DOHH2 (cell line): ENCODE data around the gene TAB3.
"Not testable (repeated sequence)": the region's sequence is repeated elsewhere in the genome, so short reads cannot be mapped to it uniquely, and the experiment has no call there.

Source experiments
- EZH2phosphoT487 ChIP-seq: fragments of 200-600 bp; sonication (generic); IDR thresholded peaks from 2 replicates; pipeline ENCODE4 v1.6.1; 2017; ENCODE audit warnings: borderline replicate concordance, mild to moderate bottlenecking, antibody characterized with exemption, low read length, moderate library complexity, mixed read lengths
- TF ChIP-seq, protein P1 (sequence below): fragments of 200-600 bp; sonication (generic); IDR thresholded peaks from one replicate; pipeline ENCODE4 v1.5.1; 2014; ENCODE audit warnings: antibody characterized with exemption, mild to moderate bottlenecking, low read depth, low read length; ENCODE audit not compliant: poor library complexity, severe bottlenecking

DNA sequence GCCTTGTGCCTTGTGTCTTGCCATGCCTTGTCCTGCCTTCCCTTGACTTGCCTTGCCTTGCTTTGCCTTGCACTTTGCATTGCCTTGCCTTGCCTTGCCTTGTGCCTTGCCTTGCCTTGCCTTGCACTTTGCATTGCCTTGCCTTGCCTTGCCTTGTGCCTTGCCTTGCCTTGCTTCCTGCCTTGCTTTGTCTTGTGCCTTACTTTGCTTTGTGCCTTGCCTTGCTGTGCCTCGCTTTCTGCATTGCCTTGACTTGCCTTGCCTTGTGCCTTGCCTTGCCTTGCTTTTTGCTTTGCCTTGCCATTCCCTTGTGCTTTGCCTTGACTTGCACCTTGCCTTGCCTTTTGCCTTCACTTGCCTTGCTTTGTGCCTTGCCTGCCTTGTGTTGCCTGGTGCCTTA is 91.8 kb downstream of the TAB3 start:
- TF ChIP-seq, protein P1, sequence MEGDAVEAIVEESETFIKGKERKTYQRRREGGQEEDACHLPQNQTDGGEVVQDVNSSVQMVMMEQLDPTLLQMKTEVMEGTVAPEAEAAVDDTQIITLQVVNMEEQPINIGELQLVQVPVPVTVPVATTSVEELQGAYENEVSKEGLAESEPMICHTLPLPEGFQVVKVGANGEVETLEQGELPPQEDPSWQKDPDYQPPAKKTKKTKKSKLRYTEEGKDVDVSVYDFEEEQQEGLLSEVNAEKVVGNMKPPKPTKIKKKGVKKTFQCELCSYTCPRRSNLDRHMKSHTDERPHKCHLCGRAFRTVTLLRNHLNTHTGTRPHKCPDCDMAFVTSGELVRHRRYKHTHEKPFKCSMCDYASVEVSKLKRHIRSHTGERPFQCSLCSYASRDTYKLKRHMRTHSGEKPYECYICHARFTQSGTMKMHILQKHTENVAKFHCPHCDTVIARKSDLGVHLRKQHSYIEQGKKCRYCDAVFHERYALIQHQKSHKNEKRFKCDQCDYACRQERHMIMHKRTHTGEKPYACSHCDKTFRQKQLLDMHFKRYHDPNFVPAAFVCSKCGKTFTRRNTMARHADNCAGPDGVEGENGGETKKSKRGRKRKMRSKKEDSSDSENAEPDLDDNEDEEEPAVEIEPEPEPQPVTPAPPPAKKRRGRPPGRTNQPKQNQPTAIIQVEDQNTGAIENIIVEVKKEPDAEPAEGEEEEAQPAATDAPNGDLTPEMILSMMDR: not testable (repeated sequence)
- TF ChIP-seq EZH2phosphoT487: not testable (repeated sequence)
